ENCODE data around the gene SMOC2. TPM values are rescaled to one million over a fixed set of nuclear protein-coding genes. Genes with fewer than 3 reads are reported as not detected.

The SMOC2 gene
- total and polyA plus RNA-seq, 2 of the 4 experiments (the other 2 are of a cell fraction): not detected

DNA sequence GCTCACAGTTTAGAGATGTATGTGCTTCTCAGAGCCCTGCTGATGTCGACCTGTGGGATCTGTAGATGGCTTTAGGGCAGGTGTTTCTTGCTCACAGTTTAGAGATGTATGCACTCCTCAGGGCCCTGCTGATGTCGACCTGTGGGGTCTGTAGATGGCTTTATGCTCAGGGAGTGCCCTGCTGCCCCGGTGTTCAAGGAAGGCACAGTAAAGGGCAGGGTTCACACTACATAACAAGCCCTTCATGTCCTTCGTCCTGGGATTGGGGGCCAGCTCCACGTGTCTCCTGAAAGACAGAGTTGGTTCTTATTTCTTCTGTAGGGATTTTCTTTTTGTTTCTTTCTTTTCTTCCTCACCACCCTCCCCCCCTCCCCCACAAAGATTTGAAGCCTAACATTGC, 91.1 kb downstream of the SMOC2 start:
- intact Hi-C loops (cut with micrococcal nuclease) (no loop called here), dilution Hi-C loops (cut with HindIII; ENCODE audit: low sequenced_read_pairs, unreplicated experiment) (no loop called here), in situ Hi-C loops (cut with MboI; ENCODE audit: low sequenced_read_pairs) (no loop called here)
- Histone ChIP-seq H3K18ac (ENCODE audit: low read depth, low read length) (no peak overlapping the region), H4K20me1 (ENCODE audit: insufficient read depth, low read length) (no peaks in the 10 kb centered on the region), H2AK5ac (ENCODE audit: low read depth, low read length) (no peak overlapping the region), H3K4ac (ENCODE audit: low read depth, low read length) (no peak overlapping the region), H3K9me3 (ENCODE audit: control insufficient read depth, insufficient read depth, low read length) (peaks cover 35% of the 10 kb centered on the region), H3K4me2 (ENCODE audit: low read depth, low read length) (no peak overlapping the region), H4K91ac (ENCODE audit: insufficient read depth, low read depth, low read length) (no peak overlapping the region), H2AFZ (replicated peaks; ENCODE audit: low read length, poor library complexity) (no peak overlapping the region), H3K4me3 (ENCODE audit: insufficient read depth, low read depth, low read length) (no peak overlapping the region), H3K23ac (ENCODE audit: low read depth, low read length) (no peak overlapping the region), H2BK20ac (ENCODE audit: low read depth, low read length) (no peak overlapping the region), H3K36me3 (ENCODE audit: control insufficient read depth, insufficient read depth, low read length) (no peaks in the 10 kb centered on the region), H2BK120ac (ENCODE audit: low read depth, low read length) (no peak overlapping the region), H4K5ac (ENCODE audit: low read depth, low read length) (no peak overlapping the region), H2AK9ac (replicated peaks; ENCODE audit: low read depth, low read length, poor library complexity) (no peak overlapping the region), H3K27me3 (ENCODE audit: control insufficient read depth, insufficient read depth, low read length) (no peaks in the 10 kb centered on the region), H3K56ac (ENCODE audit: extremely low read depth, insufficient read depth, low read length) (no peak overlapping the region), H3K79me1 (ENCODE audit: low read depth in 1 of 2, low read length in 2 of 2) (no peaks in the 10 kb centered on the region), H3K9me1 (ENCODE audit: insufficient read depth, low read length) (no peaks in the 10 kb centered on the region), H4K8ac (ENCODE audit: low read depth in 2 of 2, low read length in 2 of 2) (no peak overlapping the region), H3K4me1 (ENCODE audit: control insufficient read depth, insufficient read depth, low read length) (no peaks in the 10 kb centered on the region), H3K14ac (replicated peaks; ENCODE audit: low read depth, low read length) (no peak overlapping the region), H2BK5ac (ENCODE audit: low read depth, low read length, poor library complexity, severe bottlenecking) (no peak overlapping the region), H3K9ac (ENCODE audit: low read depth, low read length) (no peak overlapping the region), H2BK15ac (ENCODE audit: low read depth, low read length) (no peak overlapping the region), H3K27ac (ENCODE audit: insufficient read depth, low read length) (no peak overlapping the region)
- TF ChIP-seq, protein P1, sequence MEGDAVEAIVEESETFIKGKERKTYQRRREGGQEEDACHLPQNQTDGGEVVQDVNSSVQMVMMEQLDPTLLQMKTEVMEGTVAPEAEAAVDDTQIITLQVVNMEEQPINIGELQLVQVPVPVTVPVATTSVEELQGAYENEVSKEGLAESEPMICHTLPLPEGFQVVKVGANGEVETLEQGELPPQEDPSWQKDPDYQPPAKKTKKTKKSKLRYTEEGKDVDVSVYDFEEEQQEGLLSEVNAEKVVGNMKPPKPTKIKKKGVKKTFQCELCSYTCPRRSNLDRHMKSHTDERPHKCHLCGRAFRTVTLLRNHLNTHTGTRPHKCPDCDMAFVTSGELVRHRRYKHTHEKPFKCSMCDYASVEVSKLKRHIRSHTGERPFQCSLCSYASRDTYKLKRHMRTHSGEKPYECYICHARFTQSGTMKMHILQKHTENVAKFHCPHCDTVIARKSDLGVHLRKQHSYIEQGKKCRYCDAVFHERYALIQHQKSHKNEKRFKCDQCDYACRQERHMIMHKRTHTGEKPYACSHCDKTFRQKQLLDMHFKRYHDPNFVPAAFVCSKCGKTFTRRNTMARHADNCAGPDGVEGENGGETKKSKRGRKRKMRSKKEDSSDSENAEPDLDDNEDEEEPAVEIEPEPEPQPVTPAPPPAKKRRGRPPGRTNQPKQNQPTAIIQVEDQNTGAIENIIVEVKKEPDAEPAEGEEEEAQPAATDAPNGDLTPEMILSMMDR (conservative IDR thresholded peaks at IDR 0.05; ENCODE audit: low read depth, low read length): no peak
- TF ChIP-seq MXI1 (IDR thresholded peaks at IDR 0.05; ENCODE audit: borderline replicate concordance, low read depth, low read length) (no peak), RFX5 (IDR thresholded peaks at IDR 0.05; ENCODE audit: low read depth, low read length) (no peak), POLR2A (IDR thresholded peaks at IDR 0.05; ENCODE audit: low read depth, low read length) (no peak), SMC3 (IDR thresholded peaks at IDR 0.05; ENCODE audit: low read depth, low read length) (no peak), MAZ (IDR thresholded peaks at IDR 0.05; ENCODE audit: borderline replicate concordance, low read depth, low read length) (no peak), CEBPB (IDR thresholded peaks at IDR 0.05; ENCODE audit: low read depth, low read length) (no peak)
- TF ChIP-seq, protein P2, sequence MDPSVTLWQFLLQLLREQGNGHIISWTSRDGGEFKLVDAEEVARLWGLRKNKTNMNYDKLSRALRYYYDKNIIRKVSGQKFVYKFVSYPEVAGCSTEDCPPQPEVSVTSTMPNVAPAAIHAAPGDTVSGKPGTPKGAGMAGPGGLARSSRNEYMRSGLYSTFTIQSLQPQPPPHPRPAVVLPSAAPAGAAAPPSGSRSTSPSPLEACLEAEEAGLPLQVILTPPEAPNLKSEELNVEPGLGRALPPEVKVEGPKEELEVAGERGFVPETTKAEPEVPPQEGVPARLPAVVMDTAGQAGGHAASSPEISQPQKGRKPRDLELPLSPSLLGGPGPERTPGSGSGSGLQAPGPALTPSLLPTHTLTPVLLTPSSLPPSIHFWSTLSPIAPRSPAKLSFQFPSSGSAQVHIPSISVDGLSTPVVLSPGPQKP (IDR thresholded peaks at IDR 0.05; ENCODE audit: borderline replicate concordance, low read depth, low read length): no peak
- POLR2A ChIA-PET (ENCODE audit: unreplicated experiment): no interaction called here
- CTCF ChIA-PET: no interaction called here
- no CpG with 5 or more reads among the region's 5 CpGs for WGBS, 2 experiments (ENCODE audit: extremely low coverage in 2 of 2, insufficient read length in 1 of 2)
- DNase-seq: no peak
- no TSS peak for BruUV-seq (replicated peaks)
- ATAC-seq (ENCODE audit: low read depth): no peak

Measured in IMR-90 (cell line).